Measurements from ENCODE around the gene HS3ST4.

DNA sequence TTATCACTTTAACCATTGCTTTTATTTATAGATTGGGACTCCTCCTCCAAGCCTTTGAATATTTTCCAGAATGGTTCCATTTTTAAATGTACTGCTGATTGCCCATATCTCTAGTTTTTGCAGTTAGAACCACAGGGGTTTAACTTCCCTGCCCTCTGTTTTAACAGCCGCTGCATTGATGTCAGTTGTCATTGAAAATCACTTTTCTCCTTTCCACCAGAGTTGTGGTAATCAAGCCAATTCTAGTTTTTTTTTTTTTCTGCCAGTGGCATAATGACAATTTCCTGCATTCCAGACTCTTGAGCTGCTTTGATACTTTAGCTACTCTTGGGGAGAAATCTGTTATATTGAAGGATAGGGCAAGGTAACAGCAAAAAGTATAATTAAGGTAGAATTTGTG lies 91.5 kb downstream of the HS3ST4 start:
- TF ChIP-seq POLR2AphosphoS5 (IDR thresholded peaks at IDR 0.05; ENCODE audit: insufficient read depth in 1 of 2, low read depth in 1 of 2) (no peak), CTCF (IDR thresholded peaks at IDR 0.05) (no peak)

All from vagina (tissue), 2 donors.